DND-41 (cell line): ENCODE measurements around the gene EXOSC7.
A peak's percentile ranks its signal among the peaks of the same experiment; 100 is the strongest.

Source experiments
- CTCF ChIP-seq: IDR thresholded peaks from 2 replicates; pipeline ENCODE4 v1.5.1; 2012; ENCODE audit warnings: borderline replicate concordance, low read length, moderate library complexity, mild to moderate bottlenecking; ENCODE audit not compliant: poor library complexity, severe bottlenecking; ENCODE audit errors: extremely low read depth
- EZH2 ChIP-seq: IDR thresholded peaks from 3 replicates; pipeline ENCODE4 v1.6.1; 2012; ENCODE audit warnings: borderline replicate concordance, low read depth, mild to moderate bottlenecking, moderate library complexity, low read length, inconsistent platforms; ENCODE audit not compliant: severe bottlenecking

- TF ChIP-seq CTCF (peak; percentile 10), EZH2 (no peak)
Observed at GRCh38 chr3:44927371-44927770, 48.7 kb upstream of the EXOSC7 start.
